ENCODE measurements around the gene SERINC1.

GRCh38 chr6:122401104-122401503, 70.5 kb downstream of the SERINC1 start:
- no peak for TF ChIP-seq POLR2A (IDR thresholded peaks at IDR 0.05)
- TF ChIP-seq CTCF (IDR thresholded peaks at IDR 0.05) = no peak
